Pancreas (tissue), 10 donors: Measurements from ENCODE around the gene FRMD5. TPM values are rescaled to one million over a fixed set of nuclear protein-coding genes. Genes with fewer than 3 reads are reported as not detected.

ENCODE experiments used
- ATAC-seq, 4 donors: fragments of 200-7000 bp; cut with Tn5 transposase; one replicate each; pipeline versions ENCODE4 v1.8.0 to v1.9.1; 2020; ENCODE audit warnings: mild to moderate bottlenecking in 4 of 4, moderate library complexity in 4 of 4
- DNase-seq, 6 donors: peaks; one replicate each; pipeline ENCODE4 v3.0.0-alpha.2; 2020
- FAIRE-seq: peaks from 2 replicates; lab custom pipeline; 2012; peaks lifted over from hg19 to GRCh38; lab: Jason Lieb, UNC
- H3K27ac ChIP-seq, 4 donors: fragments of 200-600 bp; sonication (generic); 1 replicate in 3 of 4; 2 replicates in 1 of 4; pipeline versions ENCODE4 v1.5.0 to v1.8.0; 2020
- H3K27me3 ChIP-seq, 4 donors: fragments of 200-600 bp; one replicate each; pipeline ENCODE4 v1.8.0; 2021
- H3K36me3 ChIP-seq, 3 donors: fragments of 200-600 bp; sonication (generic) in 1 of 3; one replicate each; pipeline versions ENCODE4 v1.5.0 to v1.8.0; 2020 to 2021
- H3K4me1 ChIP-seq, 3 donors: fragments of 200-600 bp; one replicate each; pipeline ENCODE4 v1.8.0; 2021
- H3K4me3 ChIP-seq, 4 donors: fragments of 200-600 bp; sonication (generic) in 2 of 4; one replicate each; pipeline versions ENCODE4 v1.5.0 to v1.8.0; 2020 to 2021
- H3K9me3 ChIP-seq, 4 donors: fragments of 200-600 bp; one replicate each; pipeline ENCODE4 v1.8.0; 2021
- WGBS, 2 donors: extraction: QIAGEN DNeasy Blood & Tissue Kit; methylation state at CpG; one replicate each; pipeline ENCODE4 v1.1.7; 2013; 5-methylcytosine and 5-hydroxymethylcytosine counted together
- intact Hi-C, 3 donors: fragments of 100-400 bp; cut with DNase I; formaldehyde crosslinking; loops; one replicate each; pipeline versions ENCODE4 v1.11.1 to v1.14.2; 2022
- polyA plus RNA-seq, 2 donors: library from polyadenylated mRNA; stranded (reverse); fragments of 200-250 nt; gene quantifications; one replicate each; pipeline ENCODE4 v1.2.3, GENCODE V29; 2013
- total RNA-seq, 6 donors: library from RNA; stranded (reverse); fragmentation: NEBNext Ultra II Directional in 4 of 6; extraction: Animal tissue kit (Norgen Biotek cat#: 25700) in 4 of 6; gene quantifications; one replicate each; pipeline versions ENCODE4 v1.2.1 to v1.2.4, GENCODE V29; 2021 to 2023
- TF ChIP-seq, protein P1 (sequence below), 4 donors: fragments of 200-600 bp; sonication (generic) in 3 of 4; IDR thresholded peaks; one replicate each; pipeline versions ENCODE4 v1.5.0 to v1.8.0; 2021; ENCODE audit warnings: antibody characterized with exemption in 4 of 4
- donor health status: healthy with polysubstance abuse.
- donor health status: DM: no; HTN: no; CAD: no; lungs with moderate emphysema.
- donor health status: DM: no; HTN: no; CAD: no.
- donor health status: control.
- donor health status: control.
- donor health status: Bipolar disorder and iron deficiency.
- donor health status: DM: yes; HTN: yes; CAD: no.
- donor health status: DM: no; HTN: no; CAD: no.
- donor health status: DM: no; HTN: no; CAD: no.
- donor health status: DM: yes; HTN: yes; CAD: no.

FRMD5 gene
- total and polyA plus RNA-seq, 8 donors: 0.04 to 1.5 (median 0.35) TPM; not detected in 1

DNA sequence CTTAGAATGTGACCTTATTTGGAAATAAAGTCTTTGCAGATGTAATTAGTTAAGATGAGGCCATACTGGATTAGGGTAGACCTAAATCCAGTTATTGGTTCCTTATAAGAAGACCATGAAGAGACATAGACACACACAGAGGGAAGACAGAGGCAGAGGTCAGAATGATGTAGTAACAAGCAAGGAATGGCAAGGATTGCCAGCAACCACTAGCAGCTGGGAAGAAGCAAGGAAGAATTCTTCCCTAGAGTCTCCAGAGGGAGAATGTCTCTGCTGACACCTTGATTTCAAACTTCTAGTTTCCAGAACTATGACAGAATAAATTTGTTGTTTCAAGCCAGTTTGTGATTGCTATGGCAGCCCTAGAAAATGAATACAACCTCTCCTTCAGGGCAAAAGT, 251.6 kb downstream of the FRMD5 start:
- Histone ChIP-seq H3K27me3 (no peaks in the 10 kb centered on the region), H3K27ac (no peak overlapping the region), H3K4me3 (no peak overlapping the region), H3K4me1 (no peaks in the 10 kb centered on the region), H3K9me3 (no peaks in the 10 kb centered on the region), H3K36me3 (no peaks in the 10 kb centered on the region)
- intact Hi-C loops: no loop called here
- no peak for DNase-seq
- no peak for ATAC-seq
- FAIRE-seq: no peak
- TF ChIP-seq, protein P1, sequence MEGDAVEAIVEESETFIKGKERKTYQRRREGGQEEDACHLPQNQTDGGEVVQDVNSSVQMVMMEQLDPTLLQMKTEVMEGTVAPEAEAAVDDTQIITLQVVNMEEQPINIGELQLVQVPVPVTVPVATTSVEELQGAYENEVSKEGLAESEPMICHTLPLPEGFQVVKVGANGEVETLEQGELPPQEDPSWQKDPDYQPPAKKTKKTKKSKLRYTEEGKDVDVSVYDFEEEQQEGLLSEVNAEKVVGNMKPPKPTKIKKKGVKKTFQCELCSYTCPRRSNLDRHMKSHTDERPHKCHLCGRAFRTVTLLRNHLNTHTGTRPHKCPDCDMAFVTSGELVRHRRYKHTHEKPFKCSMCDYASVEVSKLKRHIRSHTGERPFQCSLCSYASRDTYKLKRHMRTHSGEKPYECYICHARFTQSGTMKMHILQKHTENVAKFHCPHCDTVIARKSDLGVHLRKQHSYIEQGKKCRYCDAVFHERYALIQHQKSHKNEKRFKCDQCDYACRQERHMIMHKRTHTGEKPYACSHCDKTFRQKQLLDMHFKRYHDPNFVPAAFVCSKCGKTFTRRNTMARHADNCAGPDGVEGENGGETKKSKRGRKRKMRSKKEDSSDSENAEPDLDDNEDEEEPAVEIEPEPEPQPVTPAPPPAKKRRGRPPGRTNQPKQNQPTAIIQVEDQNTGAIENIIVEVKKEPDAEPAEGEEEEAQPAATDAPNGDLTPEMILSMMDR (IDR thresholded peaks at IDR 0.05): no peak

GRCh38 chr15:43942194-43942593, 252.9 kb downstream of the FRMD5 start:
- H3K9me3 ChIP-seq: no peaks in the 10 kb centered on the region
- H3K27ac ChIP-seq: no peak overlapping the region
- H3K4me3 ChIP-seq: no peak overlapping the region
- 84 to 89% methylated on average over 1 of the region's 1 CpG for WGBS, 2 donors
- ATAC-seq (no peak), FAIRE-seq (no peak), DNase-seq (no peak)
- H3K36me3 ChIP-seq: no peaks in the 10 kb centered on the region
- TF ChIP-seq, protein P1 (IDR thresholded peaks at IDR 0.05): no peak
- H3K4me1 ChIP-seq: no peaks in the 10 kb centered on the region
- intact Hi-C loops: no loop called here
- H3K27me3 ChIP-seq: no peaks in the 10 kb centered on the region

- Histone ChIP-seq H3K36me3 (no peaks in the 10 kb centered on the region), H3K9me3 (no peaks in the 10 kb centered on the region), H3K4me3 (no peak overlapping the region), H3K4me1 (no peaks in the 10 kb centered on the region), H3K27ac (no peak overlapping the region), H3K27me3 (no peaks in the 10 kb centered on the region)
- intact Hi-C loops: no loop called here
- ATAC-seq (no peak), DNase-seq (no peak), FAIRE-seq (no peak)
- TF ChIP-seq, protein P1 (IDR thresholded peaks at IDR 0.05): no peak
- WGBS, 2 donors: 84 to 88% methylated on average over 3 of the region's 3 CpGs
These were observed 253.5 kb downstream of the FRMD5 start for GRCh38 chr15:43941555-43941954.

DNA sequence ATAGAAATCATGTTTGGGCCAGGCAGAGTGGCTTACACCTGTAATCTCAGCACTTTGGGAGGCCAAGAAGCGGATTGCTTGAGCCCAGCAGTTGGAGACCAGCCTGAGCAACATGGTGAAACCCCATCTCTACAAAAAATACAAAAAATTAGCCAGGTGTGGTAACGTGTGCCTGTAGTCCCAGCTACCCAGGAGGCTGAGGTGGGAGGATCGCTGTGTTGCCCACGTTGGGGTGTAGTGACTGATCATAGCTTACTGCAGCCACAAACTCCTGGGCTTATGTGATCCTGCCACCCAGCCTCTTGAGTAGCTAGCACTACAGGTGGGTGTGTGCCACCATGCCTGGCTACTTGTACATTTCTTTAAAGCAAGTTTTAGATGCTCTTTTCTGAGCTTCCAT, 254.0 kb downstream of the FRMD5 start:
- H3K36me3 ChIP-seq: no peaks in the 10 kb centered on the region
- no peak for FAIRE-seq
- no peak for ATAC-seq
- TF ChIP-seq, protein P1 (IDR thresholded peaks at IDR 0.05): no peak
- no peak overlapping the region for H3K27ac ChIP-seq
- 79 to 82% methylated on average over 4 of the region's 4 CpGs for WGBS, 2 donors
- H3K4me3 ChIP-seq: no peak overlapping the region
- H3K9me3 ChIP-seq: no peaks in the 10 kb centered on the region
- H3K4me1 ChIP-seq: no peaks in the 10 kb centered on the region
- H3K27me3 ChIP-seq: no peaks in the 10 kb centered on the region
- no peak for DNase-seq
- intact Hi-C loops: no loop called here

- DNase-seq (no peak), ATAC-seq (no peak), FAIRE-seq (no peak)
- intact Hi-C loops: no loop called here
- no peaks in the 10 kb centered on the region for H3K36me3 ChIP-seq
- H3K4me3 ChIP-seq: no peak overlapping the region
- no peaks in the 10 kb centered on the region for H3K4me1 ChIP-seq
- TF ChIP-seq, protein P1 (IDR thresholded peaks at IDR 0.05): no peak
- WGBS, 2 donors: 79 to 85% methylated on average over 3 of the region's 3 CpGs
- H3K27ac ChIP-seq: no peak overlapping the region
- no peaks in the 10 kb centered on the region for H3K9me3 ChIP-seq
- no peaks in the 10 kb centered on the region for H3K27me3 ChIP-seq
These were observed 256.0 kb downstream of the FRMD5 start for GRCh38 chr15:43939070-43939469.
